ENCODE data around the gene KIAA1549. TPM values are rescaled to one million over a fixed set of nuclear protein-coding genes. Genes with fewer than 3 reads are reported as not detected.

KIAA1549 gene
- polyA plus RNA-seq, 2 donors: 0.16 to 0.20 TPM

DNA sequence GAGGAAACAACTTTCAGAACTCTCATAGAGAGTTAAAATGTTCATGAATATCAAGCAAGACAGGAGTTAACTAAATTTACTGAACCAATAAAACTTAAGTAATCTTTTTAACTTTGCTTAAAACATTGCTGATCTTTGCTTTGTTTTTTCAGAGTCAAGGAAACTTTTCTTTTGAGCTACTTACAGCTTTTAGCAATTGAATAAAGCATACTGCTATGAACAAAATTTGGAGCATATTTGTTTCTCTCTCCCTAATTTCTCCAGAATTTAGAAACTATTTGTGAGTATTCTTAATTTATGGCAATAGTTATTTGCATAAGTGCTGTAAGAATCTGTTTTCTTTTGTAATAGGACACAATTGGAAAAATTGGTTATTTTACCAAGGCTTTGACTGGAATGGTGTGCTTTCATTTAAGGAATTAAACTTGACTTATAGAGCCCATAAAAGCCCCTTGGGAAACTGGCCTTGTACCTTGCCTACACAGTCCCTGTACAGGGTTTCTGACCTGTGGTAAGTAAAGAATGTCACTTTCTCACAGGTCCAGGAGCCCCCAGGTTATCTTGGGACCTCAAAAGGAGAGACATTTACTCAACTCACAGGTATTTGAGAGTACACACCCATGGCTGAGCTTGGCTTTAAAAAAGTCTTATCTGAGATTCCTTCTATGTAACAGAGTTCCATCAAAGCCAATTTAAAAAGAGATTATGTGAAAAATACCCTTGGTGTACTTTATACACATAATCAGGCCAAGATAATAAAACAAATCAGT, 23.3 kb upstream of the KIAA1549 start:
- H3K27me3 ChIP-seq (ENCODE audit: control insufficient read depth in 1 of 2, insufficient read depth in 2 of 2, low read length in 2 of 2): no peaks in the 10 kb centered on the region
- no peak overlapping the region for H3K4me3 ChIP-seq (ENCODE audit: low read depth in 1 of 2, low read length in 2 of 2)
- no peak overlapping the region for H3K27ac ChIP-seq (ENCODE audit: low read depth in 2 of 2, low read length in 1 of 2)
- no peaks in the 10 kb centered on the region for H3K36me3 ChIP-seq (ENCODE audit: control insufficient read depth in 2 of 2, insufficient read depth in 2 of 2, low read length in 1 of 2)
- no peaks in the 10 kb centered on the region for H3K9me3 ChIP-seq (ENCODE audit: control insufficient read depth in 2 of 2, insufficient read depth in 1 of 2, low read depth in 1 of 2, low read length in 1 of 2)
- no peaks in the 10 kb centered on the region for H3K4me1 ChIP-seq (ENCODE audit: control insufficient read depth in 2 of 2, insufficient read depth in 2 of 2, low read length in 1 of 2)

- no peaks in the 10 kb centered on the region for H3K4me1 ChIP-seq (ENCODE audit: control insufficient read depth in 2 of 2, insufficient read depth in 2 of 2, low read length in 1 of 2)
- 72 to 88% methylated on average over 3 of the region's 3 CpGs for whole genome bisulfite sequencing, 2 donors
- H3K36me3 ChIP-seq (ENCODE audit: control insufficient read depth in 2 of 2, insufficient read depth in 2 of 2, low read length in 1 of 2): no peaks in the 10 kb centered on the region
- H3K27me3 ChIP-seq (ENCODE audit: control insufficient read depth in 1 of 2, insufficient read depth in 2 of 2, low read length in 2 of 2): no peaks in the 10 kb centered on the region
- no peaks in the 10 kb centered on the region for H3K9me3 ChIP-seq (ENCODE audit: control insufficient read depth in 2 of 2, insufficient read depth in 1 of 2, low read depth in 1 of 2, low read length in 1 of 2)
- H3K4me3 ChIP-seq (ENCODE audit: low read depth in 1 of 2, low read length in 2 of 2): no peak overlapping the region
- no peak overlapping the region for H3K27ac ChIP-seq (ENCODE audit: low read depth in 2 of 2, low read length in 1 of 2)
Measured at GRCh38 chr7:138999414-138999813, 18.2 kb upstream of the KIAA1549 start.

GRCh38 chr7:138992052-138992531, 10.9 kb upstream of the KIAA1549 start:
- H3K9me3 ChIP-seq (ENCODE audit: control insufficient read depth in 2 of 2, insufficient read depth in 1 of 2, low read depth in 1 of 2, low read length in 1 of 2): peaks cover 0 to 5% of the 10 kb centered on the region in 2 donors
- no peaks in the 10 kb centered on the region for H3K4me1 ChIP-seq (ENCODE audit: control insufficient read depth in 2 of 2, insufficient read depth in 2 of 2, low read length in 1 of 2)
- no peaks in the 10 kb centered on the region for H3K36me3 ChIP-seq (ENCODE audit: control insufficient read depth in 2 of 2, insufficient read depth in 2 of 2, low read length in 1 of 2)
- H3K27ac ChIP-seq (ENCODE audit: low read depth in 2 of 2, low read length in 1 of 2): no peak overlapping the region
- 74 to 79% methylated on average over 8 of the region's 8 CpGs for WGBS, 2 donors
- no peak overlapping the region for H3K4me3 ChIP-seq (ENCODE audit: low read depth in 1 of 2, low read length in 2 of 2)
- H3K27me3 ChIP-seq (ENCODE audit: control insufficient read depth in 1 of 2, insufficient read depth in 2 of 2, low read length in 2 of 2): no peaks in the 10 kb centered on the region

GRCh38 chr7:138987686-138988085, 6.5 kb upstream of the KIAA1549 start:
- no peak overlapping the region for H3K4me3 ChIP-seq (ENCODE audit: low read depth in 1 of 2, low read length in 2 of 2)
- H3K36me3 ChIP-seq (ENCODE audit: control insufficient read depth in 2 of 2, insufficient read depth in 2 of 2, low read length in 1 of 2): no peaks in the 10 kb centered on the region
- H3K27me3 ChIP-seq (ENCODE audit: control insufficient read depth in 1 of 2, insufficient read depth in 2 of 2, low read length in 2 of 2): no peaks in the 10 kb centered on the region
- WGBS, 2 donors: 93 to 98% methylated on average over 1 of the region's 1 CpG
- peaks cover 0 to 3% of the 10 kb centered on the region in 2 donors for H3K9me3 ChIP-seq (ENCODE audit: control insufficient read depth in 2 of 2, insufficient read depth in 1 of 2, low read depth in 1 of 2, low read length in 1 of 2)
- no peak overlapping the region for H3K27ac ChIP-seq (ENCODE audit: low read depth in 2 of 2, low read length in 1 of 2)
- H3K4me1 ChIP-seq (ENCODE audit: control insufficient read depth in 2 of 2, insufficient read depth in 2 of 2, low read length in 1 of 2): no peaks in the 10 kb centered on the region

DNA sequence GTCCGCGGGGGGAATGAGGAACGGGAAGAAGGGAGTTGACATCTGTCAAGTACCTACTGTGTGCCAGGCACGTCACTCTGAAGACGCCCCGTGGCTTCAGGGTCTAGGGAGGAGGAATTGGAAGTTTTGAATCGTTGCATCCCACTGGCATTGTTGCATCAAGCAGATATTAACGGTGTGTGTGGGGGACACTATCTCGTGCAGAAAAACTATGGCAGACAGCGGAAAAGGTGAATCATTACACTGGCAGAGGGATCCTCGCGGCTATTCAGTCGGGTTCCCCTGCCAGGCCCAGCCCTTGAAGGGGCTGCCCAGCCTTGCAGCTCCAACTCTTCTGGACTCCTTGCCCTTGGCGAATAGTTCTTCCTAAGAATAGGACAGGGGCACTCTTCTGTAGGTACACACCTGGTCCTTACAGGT, 1.0 kb upstream of the KIAA1549 start:
- Histone ChIP-seq H3K9me3 (ENCODE audit: control insufficient read depth in 2 of 2, insufficient read depth in 1 of 2, low read depth in 1 of 2, low read length in 1 of 2) (no peaks in the 10 kb centered on the region), H3K36me3 (ENCODE audit: control insufficient read depth in 2 of 2, insufficient read depth in 2 of 2, low read length in 1 of 2) (no peaks in the 10 kb centered on the region), H3K27ac (ENCODE audit: low read depth in 2 of 2, low read length in 1 of 2) (no peak overlapping the region), H3K27me3 (ENCODE audit: control insufficient read depth in 1 of 2, insufficient read depth in 2 of 2, low read length in 2 of 2) (no peaks in the 10 kb centered on the region), H3K4me1 (ENCODE audit: control insufficient read depth in 2 of 2, insufficient read depth in 2 of 2, low read length in 1 of 2) (peaks cover 0 to 2% of the 10 kb centered on the region in 2 donors), H3K4me3 (ENCODE audit: low read depth in 1 of 2, low read length in 2 of 2) (peak overlapping the region in 1 of 2 donors; percentile 57)
- 28 to 30% methylated on average over 14 of the region's 14 CpGs for WGBS, 2 donors

DNA sequence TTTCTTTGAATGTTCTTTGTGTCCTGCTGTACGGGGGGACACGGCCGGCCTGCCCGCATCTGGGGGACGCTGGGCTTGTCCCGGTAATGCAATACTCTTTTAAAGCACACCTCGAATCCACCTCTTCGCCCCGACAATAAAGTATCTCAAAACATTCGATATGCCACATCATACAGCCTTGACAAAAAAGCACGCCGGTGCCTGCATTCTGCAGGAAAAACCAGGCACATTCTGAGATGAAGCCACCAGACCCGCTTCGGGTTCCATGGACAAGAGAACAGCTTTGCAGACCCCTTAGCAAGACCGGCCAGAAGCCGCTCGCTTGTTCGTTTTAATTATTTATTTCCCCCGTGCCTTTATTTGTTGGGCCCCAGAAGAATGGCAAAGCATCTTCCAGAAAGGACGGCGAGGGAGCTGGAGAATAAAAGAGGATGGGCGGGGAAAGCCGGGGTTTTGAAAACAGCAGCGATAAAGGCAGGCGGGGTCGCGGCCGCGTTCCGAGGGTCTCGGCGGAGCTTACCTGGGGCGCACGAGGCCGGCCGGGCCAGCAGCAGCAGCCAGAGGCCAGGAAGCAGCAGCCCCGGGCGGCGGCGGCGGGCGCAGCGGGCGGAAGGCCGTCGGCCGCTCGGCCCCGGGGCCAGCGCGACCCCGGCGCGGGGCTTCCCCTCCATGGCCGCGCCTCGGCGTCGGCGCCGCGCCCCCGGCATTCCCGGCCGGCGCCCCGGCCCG, 462 bp downstream of the KIAA1549 start:
- H3K9me3 ChIP-seq (ENCODE audit: control insufficient read depth in 2 of 2, insufficient read depth in 1 of 2, low read depth in 1 of 2, low read length in 1 of 2): no peaks in the 10 kb centered on the region
- WGBS, 2 donors: 1 to 2% methylated on average over 40 to 68 of the region's 68 CpGs
- no peaks in the 10 kb centered on the region for H3K27me3 ChIP-seq (ENCODE audit: control insufficient read depth in 1 of 2, insufficient read depth in 2 of 2, low read length in 2 of 2)
- no peak overlapping the region for H3K27ac ChIP-seq (ENCODE audit: low read depth in 2 of 2, low read length in 1 of 2)
- peak overlapping the region; percentile 51 to 57 for H3K4me3 ChIP-seq (ENCODE audit: low read depth in 1 of 2, low read length in 2 of 2)
- peaks cover 0 to 2% of the 10 kb centered on the region in 2 donors for H3K4me1 ChIP-seq (ENCODE audit: control insufficient read depth in 2 of 2, insufficient read depth in 2 of 2, low read length in 1 of 2)
- H3K36me3 ChIP-seq (ENCODE audit: control insufficient read depth in 2 of 2, insufficient read depth in 2 of 2, low read length in 1 of 2): no peaks in the 10 kb centered on the region

DNA sequence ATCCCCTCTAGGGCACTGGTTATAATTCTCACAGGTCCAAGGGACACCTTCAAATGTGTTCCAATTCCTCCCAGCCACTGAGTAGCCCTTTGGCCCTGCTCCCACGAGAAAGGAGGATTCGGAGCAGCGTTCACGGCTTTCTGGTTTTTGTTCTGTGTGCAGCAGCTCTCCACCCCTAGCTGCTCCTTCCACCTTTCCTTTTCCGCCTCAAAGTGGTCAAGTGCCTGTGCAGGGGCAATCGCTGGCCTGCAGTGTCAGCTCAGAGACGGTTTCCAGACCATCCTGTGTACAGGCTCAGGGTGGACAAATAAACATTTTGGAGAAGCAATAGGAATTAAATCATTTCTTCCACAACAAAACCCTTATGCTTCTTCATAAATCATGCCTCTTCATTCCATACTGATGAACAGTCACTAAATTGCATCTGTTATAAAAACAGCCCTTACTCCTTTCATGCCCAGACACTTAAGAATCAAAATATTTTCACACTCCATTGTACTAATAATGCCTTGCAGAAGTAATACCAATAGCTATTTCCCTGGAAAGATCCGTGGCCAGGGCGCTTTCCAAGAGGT, 1.1 kb downstream of the KIAA1549 start:
- Histone ChIP-seq H3K4me1 (ENCODE audit: control insufficient read depth in 2 of 2, insufficient read depth in 2 of 2, low read length in 1 of 2) (peaks cover 0 to 2% of the 10 kb centered on the region in 2 donors), H3K27me3 (ENCODE audit: control insufficient read depth in 1 of 2, insufficient read depth in 2 of 2, low read length in 2 of 2) (no peaks in the 10 kb centered on the region), H3K4me3 (ENCODE audit: low read depth in 1 of 2, low read length in 2 of 2) (no peak overlapping the region), H3K9me3 (ENCODE audit: control insufficient read depth in 2 of 2, insufficient read depth in 1 of 2, low read depth in 1 of 2, low read length in 1 of 2) (no peaks in the 10 kb centered on the region), H3K27ac (ENCODE audit: low read depth in 2 of 2, low read length in 1 of 2) (no peak overlapping the region), H3K36me3 (ENCODE audit: control insufficient read depth in 2 of 2, insufficient read depth in 2 of 2, low read length in 1 of 2) (no peaks in the 10 kb centered on the region)
- WGBS, 2 donors: 36 to 44% methylated on average over 9 of the region's 9 CpGs

GRCh38 chr7:138979226-138979979, 1.8 kb downstream of the KIAA1549 start:
- H3K9me3 ChIP-seq (ENCODE audit: control insufficient read depth in 2 of 2, insufficient read depth in 1 of 2, low read depth in 1 of 2, low read length in 1 of 2): no peaks in the 10 kb centered on the region
- WGBS, 2 donors: 77 to 96% methylated on average over 6 of the region's 6 CpGs
- H3K4me3 ChIP-seq (ENCODE audit: low read depth in 1 of 2, low read length in 2 of 2): no peak overlapping the region
- H3K27ac ChIP-seq (ENCODE audit: low read depth in 2 of 2, low read length in 1 of 2): no peak overlapping the region
- no peaks in the 10 kb centered on the region for H3K36me3 ChIP-seq (ENCODE audit: control insufficient read depth in 2 of 2, insufficient read depth in 2 of 2, low read length in 1 of 2)
- peaks cover 0 to 2% of the 10 kb centered on the region in 2 donors for H3K4me1 ChIP-seq (ENCODE audit: control insufficient read depth in 2 of 2, insufficient read depth in 2 of 2, low read length in 1 of 2)
- H3K27me3 ChIP-seq (ENCODE audit: control insufficient read depth in 1 of 2, insufficient read depth in 2 of 2, low read length in 2 of 2): no peaks in the 10 kb centered on the region

- no peaks in the 10 kb centered on the region for H3K36me3 ChIP-seq (ENCODE audit: control insufficient read depth in 2 of 2, insufficient read depth in 2 of 2, low read length in 1 of 2)
- 75 to 87% methylated on average over 6 of the region's 6 CpGs for WGBS, 2 donors
Measured at GRCh38 chr7:138978541-138979184, 2.5 kb downstream of the KIAA1549 start.

More at GRCh38 chr7:138978541-138979184, 2.5 kb downstream of the KIAA1549 start:
- Histone ChIP-seq H3K4me3 (ENCODE audit: low read depth in 1 of 2, low read length in 2 of 2) (no peak overlapping the region), H3K4me1 (ENCODE audit: control insufficient read depth in 2 of 2, insufficient read depth in 2 of 2, low read length in 1 of 2) (peaks cover 0 to 2% of the 10 kb centered on the region in 2 donors), H3K27ac (ENCODE audit: low read depth in 2 of 2, low read length in 1 of 2) (no peak overlapping the region), H3K27me3 (ENCODE audit: control insufficient read depth in 1 of 2, insufficient read depth in 2 of 2, low read length in 2 of 2) (no peaks in the 10 kb centered on the region), H3K9me3 (ENCODE audit: control insufficient read depth in 2 of 2, insufficient read depth in 1 of 2, low read depth in 1 of 2, low read length in 1 of 2) (no peaks in the 10 kb centered on the region)

All from esophagus (tissue), 2 donors.